ENCODE results near the gene LRP1.

DNA sequence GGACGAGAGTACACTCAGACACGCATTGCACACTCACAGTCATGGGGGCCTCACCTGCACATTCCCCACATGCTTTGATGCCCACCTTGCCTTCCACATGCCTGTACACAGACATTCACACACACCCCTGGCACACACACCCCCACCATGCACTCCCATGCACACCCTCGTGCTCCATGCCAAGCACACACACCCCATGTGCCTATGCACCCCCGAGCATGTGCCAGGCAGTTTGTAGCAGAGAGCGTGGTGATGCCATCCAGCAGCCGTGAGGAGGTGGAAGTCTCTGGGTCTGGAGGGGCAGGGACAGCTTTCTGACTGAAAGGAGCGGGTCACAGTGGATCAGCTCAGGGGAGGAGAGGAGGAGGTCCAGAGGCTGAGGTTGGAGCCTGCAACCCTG, 77.6 kb downstream of the LRP1 start:
- TF ChIP-seq, protein P1, sequence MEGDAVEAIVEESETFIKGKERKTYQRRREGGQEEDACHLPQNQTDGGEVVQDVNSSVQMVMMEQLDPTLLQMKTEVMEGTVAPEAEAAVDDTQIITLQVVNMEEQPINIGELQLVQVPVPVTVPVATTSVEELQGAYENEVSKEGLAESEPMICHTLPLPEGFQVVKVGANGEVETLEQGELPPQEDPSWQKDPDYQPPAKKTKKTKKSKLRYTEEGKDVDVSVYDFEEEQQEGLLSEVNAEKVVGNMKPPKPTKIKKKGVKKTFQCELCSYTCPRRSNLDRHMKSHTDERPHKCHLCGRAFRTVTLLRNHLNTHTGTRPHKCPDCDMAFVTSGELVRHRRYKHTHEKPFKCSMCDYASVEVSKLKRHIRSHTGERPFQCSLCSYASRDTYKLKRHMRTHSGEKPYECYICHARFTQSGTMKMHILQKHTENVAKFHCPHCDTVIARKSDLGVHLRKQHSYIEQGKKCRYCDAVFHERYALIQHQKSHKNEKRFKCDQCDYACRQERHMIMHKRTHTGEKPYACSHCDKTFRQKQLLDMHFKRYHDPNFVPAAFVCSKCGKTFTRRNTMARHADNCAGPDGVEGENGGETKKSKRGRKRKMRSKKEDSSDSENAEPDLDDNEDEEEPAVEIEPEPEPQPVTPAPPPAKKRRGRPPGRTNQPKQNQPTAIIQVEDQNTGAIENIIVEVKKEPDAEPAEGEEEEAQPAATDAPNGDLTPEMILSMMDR (IDR thresholded peaks at IDR 0.05), result no peak
- no peak for TF ChIP-seq ZFX (IDR thresholded peaks at IDR 0.05; ENCODE audit: borderline replicate concordance)

Measured in 22Rv1 (cell line).